H1 (cell line): Measurements from ENCODE around the gene RHOXF2.
"Not testable (repeated sequence)": the region's sequence is repeated elsewhere in the genome, so short reads cannot be mapped to it uniquely, and the experiment has no call there.

Experiments used
- BACH1 ChIP-seq: IDR thresholded peaks from 2 replicates; pipeline ENCODE4 v1.6.1; 2012; ENCODE audit warnings: low read length, improper control_type of control experiment
- CBX5 ChIP-seq: fragments of 300-800, 300-1000 bp; sonication (generic); IDR thresholded peaks from 2 replicates; pipeline ENCODE4 v1.7.1; 2016; ENCODE audit warnings: antibody characterized with exemption, low read length, low read depth
- CREB1 ChIP-seq: IDR thresholded peaks from 2 replicates; pipeline ENCODE4 v1.6.1; 2012; ENCODE audit warnings: inconsistent platforms
- EP300 ChIP-seq, 2 experiments: IDR thresholded peaks; 1 replicate in 1 of 2; 2 replicates in 1 of 2; pipeline ENCODE4 v1.6.1; 2011 to 2012; ENCODE audit warnings: low read depth in 2 of 2, low read length in 2 of 2, mild to moderate bottlenecking in 2 of 2, borderline replicate concordance in 1 of 2, inconsistent platforms in 1 of 2, moderate library complexity in 1 of 2
- JUN ChIP-seq: IDR thresholded peaks from 2 replicates; pipeline ENCODE4 v1.6.1; 2011; ENCODE audit warnings: low read depth, mild to moderate bottlenecking, improper control_type of control experiment, low read length
- JUND ChIP-seq: IDR thresholded peaks from 2 replicates; pipeline ENCODE4 v1.6.1; 2011; ENCODE audit warnings: mild to moderate bottlenecking, improper control_type of control experiment, low read length
- POLR2AphosphoS5 ChIP-seq: IDR thresholded peaks from 2 replicates; pipeline ENCODE4 v1.6.1; 2011; ENCODE audit warnings: low read depth, low read length
- POU5F1 ChIP-seq: IDR thresholded peaks from 2 replicates; pipeline ENCODE4 v1.6.1; 2011; ENCODE audit warnings: low read depth, mild to moderate bottlenecking, low read length, moderate library complexity
- SP1 ChIP-seq: IDR thresholded peaks from 2 replicates; pipeline ENCODE4 v1.6.1; 2011; ENCODE audit warnings: low read depth, low read length
- TAF1 ChIP-seq: IDR thresholded peaks from 2 replicates; pipeline ENCODE4 v1.6.1; 2011; ENCODE audit warnings: mild to moderate bottlenecking, low read depth, low read length
- USF2 ChIP-seq: IDR thresholded peaks from 2 replicates; pipeline ENCODE4 v1.6.1; 2011; ENCODE audit warnings: low read length, improper control_type of control experiment
- TF ChIP-seq, protein P1 (sequence below), 3 experiments: IDR thresholded peaks; 1 replicate in 2 of 3; 2 replicates in 1 of 3; pipeline versions ENCODE4 v1.5.1 to v1.6.1; 2011; ENCODE audit warnings: low read length in 3 of 3, mild to moderate bottlenecking in 3 of 3, inconsistent platforms in 2 of 3, low read depth in 1 of 3, moderate library complexity in 1 of 3; ENCODE audit not compliant: insufficient read depth in 1 of 3; ENCODE audit errors: control extremely low read depth in 1 of 3
- TF ChIP-seq, protein P2 (sequence below): IDR thresholded peaks from 2 replicates; pipeline ENCODE4 v1.6.1; 2012; ENCODE audit warnings: low read length, inconsistent platforms

DNA sequence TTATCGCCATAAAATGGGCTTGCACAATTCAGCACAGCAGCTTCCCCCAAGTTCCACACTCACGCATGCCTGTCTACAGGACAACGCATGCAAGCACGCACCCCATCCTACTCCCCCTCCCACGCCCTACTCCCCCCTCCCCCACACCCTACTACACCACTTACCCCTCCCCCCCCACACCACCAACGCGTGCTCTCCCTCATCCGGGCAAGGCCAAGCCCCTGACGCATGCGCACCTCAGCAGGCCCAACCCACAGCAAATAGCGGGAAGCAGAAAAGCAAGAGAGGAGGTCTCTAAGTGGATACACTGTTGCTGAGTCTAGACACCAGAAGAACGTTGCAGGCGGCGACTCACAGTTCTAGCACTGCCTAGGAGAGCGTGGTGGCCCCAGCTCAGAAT, at the start of gene RHOXF2:
- TF ChIP-seq TAF1; USF2; POU5F1; CBX5; SP1; JUN; POLR2AphosphoS5; JUND; BACH1; EP300 (IDR thresholded peaks at IDR 0.05; ENCODE audit: borderline replicate concordance in 1 of 2, low read depth in 2 of 2, low read length in 2 of 2); CREB1: not testable (repeated sequence)
- TF ChIP-seq, protein P1, sequence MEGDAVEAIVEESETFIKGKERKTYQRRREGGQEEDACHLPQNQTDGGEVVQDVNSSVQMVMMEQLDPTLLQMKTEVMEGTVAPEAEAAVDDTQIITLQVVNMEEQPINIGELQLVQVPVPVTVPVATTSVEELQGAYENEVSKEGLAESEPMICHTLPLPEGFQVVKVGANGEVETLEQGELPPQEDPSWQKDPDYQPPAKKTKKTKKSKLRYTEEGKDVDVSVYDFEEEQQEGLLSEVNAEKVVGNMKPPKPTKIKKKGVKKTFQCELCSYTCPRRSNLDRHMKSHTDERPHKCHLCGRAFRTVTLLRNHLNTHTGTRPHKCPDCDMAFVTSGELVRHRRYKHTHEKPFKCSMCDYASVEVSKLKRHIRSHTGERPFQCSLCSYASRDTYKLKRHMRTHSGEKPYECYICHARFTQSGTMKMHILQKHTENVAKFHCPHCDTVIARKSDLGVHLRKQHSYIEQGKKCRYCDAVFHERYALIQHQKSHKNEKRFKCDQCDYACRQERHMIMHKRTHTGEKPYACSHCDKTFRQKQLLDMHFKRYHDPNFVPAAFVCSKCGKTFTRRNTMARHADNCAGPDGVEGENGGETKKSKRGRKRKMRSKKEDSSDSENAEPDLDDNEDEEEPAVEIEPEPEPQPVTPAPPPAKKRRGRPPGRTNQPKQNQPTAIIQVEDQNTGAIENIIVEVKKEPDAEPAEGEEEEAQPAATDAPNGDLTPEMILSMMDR (IDR thresholded peaks at IDR 0.05; ENCODE audit: control extremely low read depth in 1 of 3, insufficient read depth in 1 of 3, low read depth in 1 of 3, low read length in 3 of 3), result not testable (repeated sequence)
- TF ChIP-seq, protein P2, sequence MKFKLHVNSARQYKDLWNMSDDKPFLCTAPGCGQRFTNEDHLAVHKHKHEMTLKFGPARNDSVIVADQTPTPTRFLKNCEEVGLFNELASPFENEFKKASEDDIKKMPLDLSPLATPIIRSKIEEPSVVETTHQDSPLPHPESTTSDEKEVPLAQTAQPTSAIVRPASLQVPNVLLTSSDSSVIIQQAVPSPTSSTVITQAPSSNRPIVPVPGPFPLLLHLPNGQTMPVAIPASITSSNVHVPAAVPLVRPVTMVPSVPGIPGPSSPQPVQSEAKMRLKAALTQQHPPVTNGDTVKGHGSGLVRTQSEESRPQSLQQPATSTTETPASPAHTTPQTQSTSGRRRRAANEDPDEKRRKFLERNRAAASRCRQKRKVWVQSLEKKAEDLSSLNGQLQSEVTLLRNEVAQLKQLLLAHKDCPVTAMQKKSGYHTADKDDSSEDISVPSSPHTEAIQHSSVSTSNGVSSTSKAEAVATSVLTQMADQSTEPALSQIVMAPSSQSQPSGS, result not testable (repeated sequence)
